22Rv1 (cell line): ENCODE data around the gene ASB4.

Source experiments
- H3K27ac ChIP-seq: fragments of 450-650 bp; 2 replicates; pipeline ENCODE4 v1.5.1; 2017
- CTCF ChIP-seq: fragments of 450-650 bp; IDR thresholded peaks from 2 replicates; pipeline ENCODE4 v1.5.1; 2017; ENCODE audit warnings: mild to moderate bottlenecking
- ZFX ChIP-seq: fragments of 450-650 bp; IDR thresholded peaks from 2 replicates; pipeline ENCODE4 v1.6.1; 2017; ENCODE audit warnings: antibody characterized with exemption, borderline replicate concordance

ASB4 gene

GRCh38 chr7:95527033-95527775 is 41.5 kb downstream of the ASB4 start:
- H3K27ac ChIP-seq = no peak overlapping the region
- TF ChIP-seq ZFX (no peak), CTCF (peak; percentile 98)

GRCh38 chr7:95527776-95528250 is 42.1 kb downstream of the ASB4 start:
- TF ChIP-seq ZFX (no peak), CTCF (peak; percentile 74)
- H3K27ac ChIP-seq = no peak overlapping the region

- TF ChIP-seq ZFX (no peak), CTCF (no peak)
- no peak overlapping the region for H3K27ac ChIP-seq
Observed at GRCh38 chr7:95529701-95530100, 44.0 kb downstream of the ASB4 start.

- TF ChIP-seq ZFX = no peak
- TF ChIP-seq CTCF = no peak
- no peak overlapping the region for H3K27ac ChIP-seq
Observed at GRCh38 chr7:95530881-95531280, 45.1 kb downstream of the ASB4 start.

GRCh38 chr7:95531605-95532219 is 46.0 kb downstream of the ASB4 start:
- TF ChIP-seq ZFX = no peak
- no peak for TF ChIP-seq CTCF
- no peak overlapping the region for H3K27ac ChIP-seq

- TF ChIP-seq ZFX = no peak
- TF ChIP-seq CTCF = no peak
Observed at GRCh38 chr7:95534796-95535195, 49.1 kb downstream of the ASB4 start.

GRCh38 chr7:95535662-95536061 is 49.9 kb downstream of the ASB4 start:
- TF ChIP-seq ZFX (no peak), CTCF (no peak)

More at GRCh38 chr7:95534796-95535195, 49.1 kb downstream of the ASB4 start:
- no peak overlapping the region for H3K27ac ChIP-seq

More at GRCh38 chr7:95535662-95536061, 49.9 kb downstream of the ASB4 start:
- H3K27ac ChIP-seq = no peak overlapping the region
